Breast epithelium (tissue), 4 donors: ENCODE data around the gene PARD3B. TPM values are rescaled to one million over a fixed set of nuclear protein-coding genes. Genes with fewer than 3 reads are reported as not detected.

Experiments used
- DNase-seq, 2 donors: peaks; one replicate each; pipeline ENCODE4 v3.0.0-alpha.2; 2019; ENCODE audit warnings: low spot score in 2 of 2
- H3K27ac ChIP-seq, 2 donors: fragments of 200-600 bp; sonication (generic) in 1 of 2; one replicate each; pipeline ENCODE4 v1.5.1; 2016 to 2019; ENCODE audit warnings: mild to moderate bottlenecking in 1 of 2
- H3K27me3 ChIP-seq, 2 donors: fragments of 200-600 bp; sonication (generic) in 1 of 2; one replicate each; pipeline versions ENCODE4 v1.5.1 to v1.6.0; 2017 to 2019; ENCODE audit warnings: control low read depth in 1 of 2, mild to moderate bottlenecking in 1 of 2
- H3K36me3 ChIP-seq: fragments of 200-600 bp; one replicate; pipeline ENCODE4 v1.5.1; 2019
- H3K4me1 ChIP-seq, 2 donors: fragments of 200-600 bp; sonication (generic); one replicate each; pipeline ENCODE4 v1.5.1; 2016 to 2019; ENCODE audit warnings: control low read depth in 1 of 2
- H3K4me3 ChIP-seq, 3 donors: fragments of 200-600 bp; sonication (generic); 1 replicate in 2 of 3; 2 replicates in 1 of 3; pipeline ENCODE4 v1.5.1; 2016 to 2019; ENCODE audit warnings: mild to moderate bottlenecking in 3 of 3, moderate library complexity in 2 of 3
- H3K9me3 ChIP-seq, 2 donors: fragments of 200-600 bp; sonication (generic) in 1 of 2; one replicate each; pipeline ENCODE4 v1.5.1; 2016 to 2019; ENCODE audit warnings: control low read depth in 1 of 2
- CTCF ChIP-seq, 3 donors: fragments of 450-650 bp; IDR thresholded peaks; one replicate each; pipeline ENCODE4 v1.5.1; 2016 to 2017; ENCODE audit warnings: antibody characterized with exemption in 3 of 3, mild to moderate bottlenecking in 3 of 3, moderate library complexity in 3 of 3
- POLR2A ChIP-seq: fragments of 450-650 bp; IDR thresholded peaks from one replicate; pipeline ENCODE4 v1.6.1; 2016; ENCODE audit warnings: antibody characterized with exemption, mild to moderate bottlenecking, moderate library complexity
- POLR2AphosphoS5 ChIP-seq, 3 donors: sonication (generic); formaldehyde crosslinking; IDR thresholded peaks; one replicate each; pipeline ENCODE4 v1.6.1; 2017; ENCODE audit warnings: antibody characterized with exemption in 3 of 3
- intact Hi-C: fragments of 100-400 bp; cut with DNase I; formaldehyde crosslinking; loops from one replicate; pipeline ENCODE4 v1.15.1; 2023; ENCODE audit warnings: low total_unique reads
- total RNA-seq, 3 donors: library from RNA; depleted of rRNA; stranded (reverse); fragments of >200 nt; gene quantifications; one replicate each; pipeline ENCODE4 v1.1.0, GENCODE V29; 2016

PARD3B gene
- total RNA-seq, 3 donors from 2014 or later, result 24.6 to 66.2 (median 25.9) TPM

- Histone ChIP-seq H3K27ac (no peak overlapping the region), H3K4me1 (no peaks in the 10 kb centered on the region), H3K4me3 (no peak overlapping the region), H3K36me3 (no peaks in the 10 kb centered on the region), H3K27me3 (no peaks in the 10 kb centered on the region), H3K9me3 (no peaks in the 10 kb centered on the region)
- DNase-seq, result no peak
- intact Hi-C loops, result no loop called here
- no peak for TF ChIP-seq POLR2A
- TF ChIP-seq POLR2AphosphoS5 (IDR thresholded peaks at IDR 0.05), result no peak
- no peak for TF ChIP-seq CTCF (IDR thresholded peaks at IDR 0.05)
Observed at GRCh38 chr2:205324355-205324754, 779.1 kb downstream of the PARD3B start.

GRCh38 chr2:205333351-205333750 is 788.1 kb downstream of the PARD3B start:
- H3K9me3 ChIP-seq, result peaks cover 0 to 5% of the 10 kb centered on the region in 2 donors
- H3K27me3 ChIP-seq, result no peaks in the 10 kb centered on the region
- H3K4me1 ChIP-seq, result no peaks in the 10 kb centered on the region
- no peak for DNase-seq
- intact Hi-C loops, result no loop called here
- no peak overlapping the region for H3K4me3 ChIP-seq
- no peak overlapping the region for H3K27ac ChIP-seq
- H3K36me3 ChIP-seq, result no peaks in the 10 kb centered on the region
- TF ChIP-seq CTCF (IDR thresholded peaks at IDR 0.05), result no peak
- TF ChIP-seq POLR2A, result no peak
- TF ChIP-seq POLR2AphosphoS5 (IDR thresholded peaks at IDR 0.05), result no peak

GRCh38 chr2:205337274-205337673 is 792.0 kb downstream of the PARD3B start:
- H3K27me3 ChIP-seq, result no peaks in the 10 kb centered on the region
- intact Hi-C loops, result no loop called here
- TF ChIP-seq POLR2A, result no peak
- no peak for TF ChIP-seq POLR2AphosphoS5 (IDR thresholded peaks at IDR 0.05)
- no peak for TF ChIP-seq CTCF (IDR thresholded peaks at IDR 0.05)
- peaks cover 0 to 5% of the 10 kb centered on the region in 2 donors for H3K9me3 ChIP-seq
- no peaks in the 10 kb centered on the region for H3K4me1 ChIP-seq
- H3K27ac ChIP-seq, result no peak overlapping the region
- DNase-seq, result no peak
- no peak overlapping the region for H3K4me3 ChIP-seq
- no peaks in the 10 kb centered on the region for H3K36me3 ChIP-seq

- DNase-seq, result no peak
- no peaks in the 10 kb centered on the region for H3K27me3 ChIP-seq
- H3K4me3 ChIP-seq, result no peak overlapping the region
- TF ChIP-seq POLR2AphosphoS5 (IDR thresholded peaks at IDR 0.05) (no peak), CTCF (IDR thresholded peaks at IDR 0.05) (no peak), POLR2A (no peak)
- intact Hi-C loops, result no loop called here
- no peak overlapping the region for H3K27ac ChIP-seq
- H3K36me3 ChIP-seq, result no peaks in the 10 kb centered on the region
- peaks cover 0 to 5% of the 10 kb centered on the region in 2 donors for H3K9me3 ChIP-seq
- H3K4me1 ChIP-seq, result no peaks in the 10 kb centered on the region
Observed at GRCh38 chr2:205338156-205338555, 792.9 kb downstream of the PARD3B start.

GRCh38 chr2:205343103-205343502 is 797.8 kb downstream of the PARD3B start:
- Histone ChIP-seq H3K4me1 (no peaks in the 10 kb centered on the region), H3K4me3 (no peak overlapping the region), H3K27ac (no peak overlapping the region), H3K9me3 (no peaks in the 10 kb centered on the region), H3K36me3 (no peaks in the 10 kb centered on the region), H3K27me3 (no peaks in the 10 kb centered on the region)
- no peak for DNase-seq
- intact Hi-C loops, result no loop called here
- no peak for TF ChIP-seq POLR2AphosphoS5 (IDR thresholded peaks at IDR 0.05)
- TF ChIP-seq CTCF (IDR thresholded peaks at IDR 0.05), result no peak
- no peak for TF ChIP-seq POLR2A
